Measurements from ENCODE around the gene DNM1. TPM values are rescaled to one million over a fixed set of nuclear protein-coding genes. Genes with fewer than 3 reads are reported as not detected.
A peak's percentile ranks its signal among the peaks of the same experiment; 100 is the strongest.

The DNM1 gene
- 87.0 to 127 TPM (median 91.9 TPM) in 3 replicates for total RNA-seq
- long read RNA-seq, partial matches to known transcripts: 21 of 165 reads
- long read RNA-seq, other reads (novel, unspliced or antisense): 144 of 165 reads

DNA sequence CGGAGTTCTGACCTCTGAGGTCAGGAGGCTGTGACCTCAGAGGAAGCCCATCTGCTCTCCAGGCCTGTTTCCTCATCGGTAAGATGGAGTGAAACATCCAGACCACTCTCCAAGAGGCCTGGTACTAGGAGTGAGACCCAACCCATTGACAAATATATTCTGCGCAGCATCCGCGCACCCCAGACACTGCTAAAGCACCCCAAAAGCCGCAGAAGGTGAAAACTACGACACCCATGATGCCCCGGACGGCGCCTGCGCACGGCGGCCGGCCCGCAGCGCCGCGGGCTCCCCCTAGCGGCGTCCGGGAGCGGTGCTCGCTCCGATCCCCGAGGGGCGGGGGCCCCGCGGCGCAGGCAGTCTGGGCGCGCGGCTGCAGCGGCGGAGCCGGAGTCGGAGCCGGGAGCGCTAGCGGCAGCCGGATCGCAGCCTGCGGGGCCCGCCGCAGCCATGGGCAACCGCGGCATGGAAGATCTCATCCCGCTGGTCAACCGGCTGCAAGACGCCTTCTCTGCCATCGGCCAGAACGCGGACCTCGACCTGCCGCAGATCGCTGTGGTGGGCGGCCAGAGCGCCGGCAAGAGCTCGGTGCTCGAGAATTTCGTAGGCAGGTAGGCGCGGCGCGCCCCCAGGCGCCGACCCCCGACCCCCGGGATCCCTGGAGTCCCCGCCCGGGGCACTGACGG is at the start of gene DNM1:
Gene DNM1 (plus strand): TSS at position 356 of the 683 bp plus-strand sequence. CDS start 92 bp downstream, at position 448.
- peak within 1 kb of the TSS; percentile 88 for H3K4me3 Mint-ChIP-seq (ENCODE audit: unreplicated experiment)
- peaks cover 47% of the 10 kb centered on the region for H3K4me1 Mint-ChIP-seq (ENCODE audit: low read depth)
- H3K36me3 Mint-ChIP-seq (ENCODE audit: low read depth): no peaks in the 10 kb centered on the region
- no peaks in the 10 kb centered on the region for H3K9me3 Mint-ChIP-seq (ENCODE audit: low read depth)
- DNase-seq (ENCODE audit: low spot score): no peak
- H3K27me3 Mint-ChIP-seq (ENCODE audit: low read depth): no peaks in the 10 kb centered on the region
- TF ChIP-seq, protein P1, sequence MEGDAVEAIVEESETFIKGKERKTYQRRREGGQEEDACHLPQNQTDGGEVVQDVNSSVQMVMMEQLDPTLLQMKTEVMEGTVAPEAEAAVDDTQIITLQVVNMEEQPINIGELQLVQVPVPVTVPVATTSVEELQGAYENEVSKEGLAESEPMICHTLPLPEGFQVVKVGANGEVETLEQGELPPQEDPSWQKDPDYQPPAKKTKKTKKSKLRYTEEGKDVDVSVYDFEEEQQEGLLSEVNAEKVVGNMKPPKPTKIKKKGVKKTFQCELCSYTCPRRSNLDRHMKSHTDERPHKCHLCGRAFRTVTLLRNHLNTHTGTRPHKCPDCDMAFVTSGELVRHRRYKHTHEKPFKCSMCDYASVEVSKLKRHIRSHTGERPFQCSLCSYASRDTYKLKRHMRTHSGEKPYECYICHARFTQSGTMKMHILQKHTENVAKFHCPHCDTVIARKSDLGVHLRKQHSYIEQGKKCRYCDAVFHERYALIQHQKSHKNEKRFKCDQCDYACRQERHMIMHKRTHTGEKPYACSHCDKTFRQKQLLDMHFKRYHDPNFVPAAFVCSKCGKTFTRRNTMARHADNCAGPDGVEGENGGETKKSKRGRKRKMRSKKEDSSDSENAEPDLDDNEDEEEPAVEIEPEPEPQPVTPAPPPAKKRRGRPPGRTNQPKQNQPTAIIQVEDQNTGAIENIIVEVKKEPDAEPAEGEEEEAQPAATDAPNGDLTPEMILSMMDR (IDR thresholded peaks at IDR 0.05): peak; percentile 88
- H3K27ac Mint-ChIP-seq (ENCODE audit: unreplicated experiment): peak within 1 kb of the TSS; percentile 85

DNA sequence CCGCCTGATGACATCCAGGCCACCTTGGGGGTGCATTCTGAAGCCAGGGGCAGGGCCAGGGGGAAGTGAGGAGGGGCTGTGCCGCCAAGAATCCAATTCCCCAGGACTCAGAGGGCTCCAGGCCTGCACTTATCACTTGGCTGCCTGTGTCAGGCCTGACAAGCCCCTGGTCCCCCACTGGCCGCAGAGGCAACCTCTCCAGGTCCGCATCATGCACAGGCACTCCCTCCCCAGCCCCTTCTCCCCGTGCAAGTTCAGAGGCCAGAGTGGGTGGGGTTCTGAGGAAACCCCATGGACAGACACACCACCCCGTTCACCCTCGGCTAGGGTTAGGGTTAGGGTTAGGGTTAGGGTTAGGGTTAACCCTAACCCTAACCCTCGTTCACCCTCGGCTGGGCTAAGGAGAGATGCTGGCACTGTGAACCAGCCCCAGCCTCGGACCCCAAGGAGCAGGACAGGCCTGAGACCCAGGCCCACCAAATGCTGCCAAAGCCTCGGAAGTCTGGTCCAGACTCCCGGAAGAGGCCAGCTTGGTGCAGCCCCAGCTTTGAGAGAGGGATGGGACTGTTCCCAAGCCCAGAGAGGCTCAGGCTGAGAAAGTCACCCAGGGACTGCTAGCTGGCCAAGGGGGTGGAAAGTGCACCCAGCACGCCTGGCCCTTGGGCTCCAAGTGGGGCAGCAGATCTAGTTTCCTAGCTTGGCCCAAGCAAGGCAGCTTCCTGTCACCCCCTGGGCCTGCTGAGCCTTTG is 49.1 kb upstream of the DNM1 start:
- no peaks in the 10 kb centered on the region for H3K9me3 Mint-ChIP-seq (ENCODE audit: low read depth)
- H3K4me1 Mint-ChIP-seq (ENCODE audit: low read depth): peaks cover 2% of the 10 kb centered on the region
- H3K36me3 Mint-ChIP-seq (ENCODE audit: low read depth): no peaks in the 10 kb centered on the region
- TF ChIP-seq, protein P1 (IDR thresholded peaks at IDR 0.05): no peak
- H3K27me3 Mint-ChIP-seq (ENCODE audit: low read depth): no peaks in the 10 kb centered on the region
- peak; percentile 52 for DNase-seq (ENCODE audit: low spot score)
- no peak overlapping the region for H3K4me3 Mint-ChIP-seq (ENCODE audit: unreplicated experiment)
- no peak overlapping the region for H3K27ac Mint-ChIP-seq (ENCODE audit: unreplicated experiment)

DNA sequence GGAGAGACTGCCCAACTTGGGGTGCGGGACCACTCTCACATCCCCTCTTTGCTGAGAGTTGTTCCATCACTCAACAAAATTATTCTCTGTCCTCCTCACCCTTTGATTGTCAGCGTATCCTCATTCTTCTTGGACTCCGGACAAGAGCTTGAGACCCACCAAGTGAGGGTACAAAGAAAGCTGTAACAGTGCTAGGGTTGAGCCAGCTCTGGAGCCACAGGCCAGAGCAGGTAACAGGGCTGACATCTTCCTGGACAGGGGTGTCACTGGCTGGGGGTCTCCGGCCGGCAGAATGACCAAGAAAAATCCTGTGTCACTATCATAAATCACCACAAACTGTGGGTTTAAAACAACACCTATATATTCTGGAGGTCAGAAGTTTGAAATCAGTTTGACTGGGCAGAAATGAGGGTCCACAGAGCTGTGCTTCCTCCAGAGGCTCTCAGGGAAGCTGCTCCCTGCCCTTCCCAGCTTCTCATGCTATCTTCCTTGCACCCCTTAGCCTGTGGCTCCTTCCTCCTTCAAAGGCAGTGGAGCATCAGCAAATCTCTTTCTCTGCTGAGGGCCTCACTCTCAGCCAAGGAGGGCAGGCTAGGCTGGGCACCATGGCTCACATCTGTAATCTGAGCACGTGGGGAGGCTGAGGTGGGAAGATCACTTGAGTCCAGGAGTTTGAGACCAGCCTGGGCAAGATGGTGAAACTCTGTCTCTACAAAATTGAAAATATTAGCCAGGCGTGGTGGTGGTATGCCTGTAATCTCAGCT is 47.3 kb upstream of the DNM1 start:
- TF ChIP-seq, protein P1 (IDR thresholded peaks at IDR 0.05): no peak
- Mint-ChIP-seq H3K4me3 (ENCODE audit: unreplicated experiment) (no peak overlapping the region), H3K27me3 (ENCODE audit: low read depth) (no peaks in the 10 kb centered on the region), H3K9me3 (ENCODE audit: low read depth) (no peaks in the 10 kb centered on the region), H3K4me1 (ENCODE audit: low read depth) (peaks cover 2% of the 10 kb centered on the region), H3K36me3 (ENCODE audit: low read depth) (no peaks in the 10 kb centered on the region), H3K27ac (ENCODE audit: unreplicated experiment) (no peak overlapping the region)
- peak; percentile 33 for DNase-seq (ENCODE audit: low spot score)

DNA sequence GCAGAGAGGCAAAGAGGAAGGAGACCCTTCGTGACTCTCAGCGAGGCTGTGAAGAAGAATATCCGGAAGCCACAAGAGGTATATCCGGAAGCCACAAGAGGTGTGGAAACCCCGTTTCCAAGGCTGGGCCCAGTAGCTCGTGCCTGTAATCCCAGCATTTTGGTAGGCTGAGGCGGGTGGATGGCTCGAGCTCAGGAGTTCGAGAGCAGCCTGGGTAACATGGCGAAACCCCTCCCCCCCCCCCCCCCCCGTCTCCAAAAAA is 43.7 kb upstream of the DNM1 start:
- Mint-ChIP-seq H3K4me3 (ENCODE audit: unreplicated experiment) (peak overlapping the region; percentile 65), H3K27ac (ENCODE audit: unreplicated experiment) (peak overlapping the region; percentile 17), H3K27me3 (ENCODE audit: low read depth) (no peaks in the 10 kb centered on the region), H3K4me1 (ENCODE audit: low read depth) (peaks cover 19% of the 10 kb centered on the region), H3K9me3 (ENCODE audit: low read depth) (no peaks in the 10 kb centered on the region), H3K36me3 (ENCODE audit: low read depth) (peaks cover 8% of the 10 kb centered on the region)
- TF ChIP-seq, protein P1 (IDR thresholded peaks at IDR 0.05): no peak
- DNase-seq (ENCODE audit: low spot score): no peak

Data from chondrocyte (in vitro differentiated cells).